Mesothelial cell of epicardium (in vitro differentiated cells): Measurements from ENCODE around the gene TF. TPM values are rescaled to one million over a fixed set of nuclear protein-coding genes. Genes with fewer than 3 reads are reported as not detected.

Experiments used
- DNase-seq, 2 experiments: peaks; one replicate each; pipeline ENCODE4 v3.0.0; 2021; ENCODE audit warnings: low spot score in 2 of 2; ENCODE audit not compliant: unreplicated experiment in 2 of 2
- H3K27ac Mint-ChIP-seq: 2 replicates; pipeline ENCODE4 v1.8.0; 2021; ENCODE audit warnings: mixed read lengths
- H3K27me3 Mint-ChIP-seq: 2 replicates; pipeline ENCODE4 v1.8.0; 2021; ENCODE audit warnings: low read depth, mixed read lengths
- H3K36me3 Mint-ChIP-seq: 2 replicates; pipeline ENCODE4 v1.8.0; 2021; ENCODE audit warnings: mixed read lengths
- H3K4me1 Mint-ChIP-seq: 2 replicates; pipeline ENCODE4 v1.8.0; 2021; ENCODE audit warnings: mixed read lengths
- H3K4me3 Mint-ChIP-seq: 2 replicates; pipeline ENCODE4 v1.8.0; 2021; ENCODE audit warnings: mild to moderate bottlenecking, moderate library complexity, mixed read lengths
- H3K9me3 Mint-ChIP-seq: 2 replicates; pipeline ENCODE4 v1.8.0; 2021; ENCODE audit warnings: mixed read lengths
- CTCF ChIP-seq: fragments of 200-600 bp; sonication (generic); IDR thresholded peaks from one replicate; pipeline ENCODE4 v1.5.0; 2021; ENCODE audit warnings: antibody characterized with exemption; ENCODE audit not compliant: unreplicated experiment
- total RNA-seq: library from RNA; stranded (reverse); gene quantifications from 3 replicates; pipeline ENCODE4 v1.2.1, GENCODE V29; 2021

TF gene
- total RNA-seq, 1 donor from 2014 or later, result 5.7 TPM

DNA sequence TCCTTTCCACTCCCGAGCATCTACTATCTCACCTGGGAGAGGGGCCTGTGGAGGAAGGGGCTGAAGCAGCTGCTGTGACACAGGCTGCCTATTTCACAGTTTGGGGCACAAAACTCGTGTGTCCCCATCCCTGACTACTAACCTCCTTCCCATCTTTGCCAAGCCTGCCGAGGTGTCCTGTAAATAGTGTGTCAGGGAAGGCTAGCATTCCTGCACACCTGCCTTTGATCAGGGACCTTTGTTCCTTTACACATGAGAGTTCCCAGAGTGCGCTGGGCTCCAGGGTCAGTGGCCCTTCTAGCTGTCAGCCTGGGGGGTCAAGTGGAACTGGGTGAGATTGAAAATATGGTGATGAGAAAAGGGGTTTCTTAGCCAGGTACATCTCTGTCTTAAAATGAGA, 13.0 kb upstream of the TF start:
- Mint-ChIP-seq H3K4me1 (no peaks in the 10 kb centered on the region), H3K36me3 (peaks cover 3% of the 10 kb centered on the region), H3K9me3 (peaks cover 38% of the 10 kb centered on the region), H3K27me3 (peaks cover 37% of the 10 kb centered on the region), H3K4me3 (no peak overlapping the region), H3K27ac (no peak overlapping the region)
- no peak for DNase-seq
- no peak for TF ChIP-seq CTCF

GRCh38 chr3:133734305-133734704, 11.9 kb upstream of the TF start:
- H3K27me3 Mint-ChIP-seq, result peaks cover 37% of the 10 kb centered on the region
- peaks cover 41% of the 10 kb centered on the region for H3K9me3 Mint-ChIP-seq
- no peak for DNase-seq
- TF ChIP-seq CTCF, result no peak
- H3K27ac Mint-ChIP-seq, result no peak overlapping the region
- H3K36me3 Mint-ChIP-seq, result peaks cover 3% of the 10 kb centered on the region
- H3K4me1 Mint-ChIP-seq, result no peaks in the 10 kb centered on the region
- no peak overlapping the region for H3K4me3 Mint-ChIP-seq

- DNase-seq, result no peak
- Mint-ChIP-seq H3K27ac (no peak overlapping the region), H3K4me3 (no peak overlapping the region), H3K9me3 (peaks cover 7% of the 10 kb centered on the region), H3K4me1 (peaks cover 9% of the 10 kb centered on the region), H3K36me3 (no peaks in the 10 kb centered on the region), H3K27me3 (peaks cover 3% of the 10 kb centered on the region)
- TF ChIP-seq CTCF, result no peak
Observed at GRCh38 chr3:133742351-133743091, 3.7 kb upstream of the TF start.

DNA sequence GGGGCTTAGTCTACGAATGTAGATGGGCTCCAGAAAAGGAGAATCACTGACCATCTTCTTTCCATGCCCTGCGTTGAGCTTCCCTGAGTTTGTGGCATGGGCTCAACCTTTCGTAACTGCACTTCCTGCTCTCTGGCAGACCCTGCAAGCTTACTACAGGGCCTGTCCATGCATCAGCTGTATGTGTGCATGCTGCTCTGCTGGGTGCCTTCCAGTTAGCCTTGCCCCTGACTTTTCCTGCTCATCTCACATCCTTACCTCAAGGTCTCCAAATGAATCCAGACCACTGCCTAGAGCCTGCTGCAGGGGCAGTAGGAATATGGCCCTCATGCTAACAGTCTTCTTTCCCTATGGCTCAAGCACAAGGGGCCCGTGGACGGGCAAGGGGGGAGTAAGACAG, 2.0 kb upstream of the TF start:
- Mint-ChIP-seq H3K27ac (no peak overlapping the region), H3K27me3 (peaks cover 2% of the 10 kb centered on the region), H3K9me3 (peaks cover 4% of the 10 kb centered on the region), H3K4me1 (peaks cover 9% of the 10 kb centered on the region), H3K36me3 (no peaks in the 10 kb centered on the region), H3K4me3 (no peak overlapping the region)
- no peak for TF ChIP-seq CTCF
- DNase-seq, result no peak

GRCh38 chr3:133745108-133745507, 1.1 kb upstream of the TF start:
- H3K27me3 Mint-ChIP-seq, result no peaks in the 10 kb centered on the region
- peaks cover 9% of the 10 kb centered on the region for H3K4me1 Mint-ChIP-seq
- no peak overlapping the region for H3K4me3 Mint-ChIP-seq
- DNase-seq, result no peak
- TF ChIP-seq CTCF, result no peak
- H3K9me3 Mint-ChIP-seq, result no peaks in the 10 kb centered on the region
- H3K36me3 Mint-ChIP-seq, result no peaks in the 10 kb centered on the region
- no peak overlapping the region for H3K27ac Mint-ChIP-seq
